ENCODE results near the gene KIF26B.

- no peak for TF ChIP-seq POLR2A (IDR thresholded peaks at IDR 0.05)
- TF ChIP-seq, protein P1, sequence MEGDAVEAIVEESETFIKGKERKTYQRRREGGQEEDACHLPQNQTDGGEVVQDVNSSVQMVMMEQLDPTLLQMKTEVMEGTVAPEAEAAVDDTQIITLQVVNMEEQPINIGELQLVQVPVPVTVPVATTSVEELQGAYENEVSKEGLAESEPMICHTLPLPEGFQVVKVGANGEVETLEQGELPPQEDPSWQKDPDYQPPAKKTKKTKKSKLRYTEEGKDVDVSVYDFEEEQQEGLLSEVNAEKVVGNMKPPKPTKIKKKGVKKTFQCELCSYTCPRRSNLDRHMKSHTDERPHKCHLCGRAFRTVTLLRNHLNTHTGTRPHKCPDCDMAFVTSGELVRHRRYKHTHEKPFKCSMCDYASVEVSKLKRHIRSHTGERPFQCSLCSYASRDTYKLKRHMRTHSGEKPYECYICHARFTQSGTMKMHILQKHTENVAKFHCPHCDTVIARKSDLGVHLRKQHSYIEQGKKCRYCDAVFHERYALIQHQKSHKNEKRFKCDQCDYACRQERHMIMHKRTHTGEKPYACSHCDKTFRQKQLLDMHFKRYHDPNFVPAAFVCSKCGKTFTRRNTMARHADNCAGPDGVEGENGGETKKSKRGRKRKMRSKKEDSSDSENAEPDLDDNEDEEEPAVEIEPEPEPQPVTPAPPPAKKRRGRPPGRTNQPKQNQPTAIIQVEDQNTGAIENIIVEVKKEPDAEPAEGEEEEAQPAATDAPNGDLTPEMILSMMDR (IDR thresholded peaks at IDR 0.05), result no peak
Measured at GRCh38 chr1:245484176-245484575, 329.4 kb downstream of the KIF26B start.

Data from transverse colon (tissue), 3 donors.